EH (cell line): Measurements from ENCODE around the gene FYN.
"Not testable (repeated sequence)": the region's sequence is repeated elsewhere in the genome, so short reads cannot be mapped to it uniquely, and the experiment has no call there.

Experiments used
- DNase-seq: peaks from one replicate; pipeline ENCODE4 v3.0.0-alpha.2; 2015; ENCODE audit warnings: low read depth

The FYN gene

GRCh38 chr6:111660531-111660930, 212.7 kb downstream of the FYN start:
- no peak for DNase-seq

- peak; percentile 58 for DNase-seq
These were observed 214.6 kb downstream of the FYN start for GRCh38 chr6:111658462-111659154.

GRCh38 chr6:111657146-111657545, 216.1 kb downstream of the FYN start:
- peak; percentile 85 for DNase-seq

DNA sequence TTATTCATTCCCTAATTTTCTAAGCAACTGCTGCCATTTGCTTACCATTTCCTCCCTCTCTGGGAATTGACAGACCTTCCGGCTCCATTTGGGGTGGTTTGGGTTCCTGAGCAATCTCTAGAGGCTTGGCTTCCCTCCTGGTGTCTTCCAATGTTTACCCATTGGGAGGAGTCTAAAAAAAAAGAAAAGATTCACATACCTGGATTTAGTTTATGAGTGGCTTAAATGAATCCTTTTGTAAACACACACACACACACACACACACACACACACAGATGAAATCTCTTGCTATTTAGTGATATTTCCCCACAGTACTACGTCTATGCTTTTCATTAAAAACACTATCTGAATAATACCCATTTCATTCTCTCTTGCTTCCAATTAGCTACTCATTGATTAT, 219.3 kb downstream of the FYN start:
- no peak for DNase-seq

- no peak for DNase-seq
These were observed 219.8 kb downstream of the FYN start for GRCh38 chr6:111653434-111653833.

DNA sequence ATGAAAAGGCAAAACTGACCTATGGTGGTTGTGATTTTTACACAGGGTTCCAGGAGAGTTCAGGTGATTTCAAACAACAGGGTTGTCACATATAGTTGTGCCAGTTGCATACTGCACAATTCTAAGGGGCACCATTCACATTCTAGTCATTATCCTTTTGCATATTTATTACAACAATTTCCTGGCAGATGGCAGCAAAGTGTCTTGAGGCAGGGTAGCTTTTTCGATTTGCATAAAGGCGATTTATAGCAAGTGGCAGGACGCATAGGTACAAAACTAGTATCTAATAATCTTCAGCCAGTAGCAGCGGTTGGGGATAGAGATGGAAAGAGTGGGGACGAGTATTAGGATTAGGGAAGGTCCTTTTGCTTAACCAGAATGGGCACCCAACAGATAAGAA, 221.1 kb downstream of the FYN start:
- DNase-seq: no peak

DNA sequence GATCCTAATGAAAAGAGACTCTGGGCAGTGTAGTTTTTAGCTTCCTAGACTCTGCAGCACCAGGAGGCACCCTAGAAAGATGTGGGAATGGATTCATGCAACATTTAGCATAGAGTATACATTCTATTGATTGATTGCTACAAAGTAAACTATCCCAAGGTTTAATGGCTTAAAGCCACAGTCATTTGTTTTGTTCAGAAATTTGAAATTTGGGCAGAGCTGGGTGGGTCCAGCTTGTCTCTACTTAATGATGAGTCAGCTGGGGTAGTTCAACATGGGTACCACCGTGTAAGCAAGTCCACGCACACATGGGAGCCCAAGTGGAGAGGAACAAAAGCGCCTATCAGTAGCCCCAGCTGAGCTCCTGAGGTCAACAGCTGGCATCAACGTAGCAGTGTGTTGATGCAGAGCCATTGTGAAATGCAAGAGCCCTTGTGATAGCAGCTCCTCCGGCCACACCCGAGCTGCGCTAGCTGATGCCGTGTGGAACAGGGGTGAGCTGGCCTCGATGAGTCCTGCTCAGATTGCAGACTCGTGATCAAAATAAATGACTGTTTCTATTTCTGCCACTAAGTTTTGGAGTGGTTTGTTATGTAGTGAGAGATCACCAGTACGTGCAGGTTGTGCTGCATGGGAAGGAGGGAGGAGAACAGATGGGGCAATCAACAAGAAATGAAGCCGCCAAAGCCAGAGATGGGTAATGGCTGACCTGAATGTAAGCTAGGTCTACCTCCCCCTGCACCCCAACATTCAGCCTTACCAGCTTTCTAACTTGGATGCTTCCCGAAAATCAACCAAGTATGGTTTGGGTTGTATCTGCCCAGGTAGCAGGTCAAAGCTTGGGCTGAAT, 221.8 kb downstream of the FYN start:
- DNase-seq: no peak

GRCh38 chr6:111650049-111650448, 223.2 kb downstream of the FYN start:
- no peak for DNase-seq

DNA sequence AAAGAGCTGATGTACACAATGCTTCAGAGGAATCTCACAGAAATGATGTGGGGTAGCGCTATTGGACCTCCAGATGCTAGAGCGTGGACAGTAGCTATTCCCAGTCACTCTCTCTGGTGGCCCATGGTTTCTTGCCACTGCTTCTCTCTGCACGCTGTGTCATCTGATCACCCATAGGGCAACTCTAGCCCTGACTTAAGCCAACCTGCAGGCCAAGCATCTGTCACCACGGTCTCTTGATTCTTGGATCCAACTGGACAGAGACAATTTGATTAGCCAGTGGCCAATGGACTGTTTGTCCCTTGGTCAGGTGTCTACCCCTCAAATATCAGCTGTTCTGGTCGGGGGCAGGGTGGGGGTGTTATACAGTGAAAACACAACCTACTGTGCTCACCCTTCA, 225.2 kb downstream of the FYN start:
- DNase-seq: no peak

DNA sequence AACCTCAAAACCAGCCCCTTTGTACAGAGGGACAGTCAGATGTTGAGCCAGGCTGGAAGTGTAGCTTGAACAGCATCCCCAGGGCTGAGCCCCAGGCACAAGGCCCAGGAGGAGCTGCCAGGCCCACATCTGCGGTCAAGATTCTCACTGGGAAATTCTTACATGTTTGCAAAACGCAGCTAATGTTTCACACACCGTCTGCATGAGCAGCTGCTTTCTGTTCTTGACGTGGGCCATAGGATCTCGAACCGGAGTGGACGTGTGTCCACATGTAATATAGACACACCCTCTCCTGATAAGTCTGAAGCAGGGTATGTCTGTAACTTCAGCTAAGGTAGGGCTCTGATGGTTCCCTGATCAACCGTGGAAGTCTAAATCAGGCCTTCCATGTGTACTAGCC, 226.3 kb downstream of the FYN start:
- DNase-seq: peak; percentile 68

GRCh38 chr6:111646034-111646433, 227.2 kb downstream of the FYN start:
- no peak for DNase-seq

DNA sequence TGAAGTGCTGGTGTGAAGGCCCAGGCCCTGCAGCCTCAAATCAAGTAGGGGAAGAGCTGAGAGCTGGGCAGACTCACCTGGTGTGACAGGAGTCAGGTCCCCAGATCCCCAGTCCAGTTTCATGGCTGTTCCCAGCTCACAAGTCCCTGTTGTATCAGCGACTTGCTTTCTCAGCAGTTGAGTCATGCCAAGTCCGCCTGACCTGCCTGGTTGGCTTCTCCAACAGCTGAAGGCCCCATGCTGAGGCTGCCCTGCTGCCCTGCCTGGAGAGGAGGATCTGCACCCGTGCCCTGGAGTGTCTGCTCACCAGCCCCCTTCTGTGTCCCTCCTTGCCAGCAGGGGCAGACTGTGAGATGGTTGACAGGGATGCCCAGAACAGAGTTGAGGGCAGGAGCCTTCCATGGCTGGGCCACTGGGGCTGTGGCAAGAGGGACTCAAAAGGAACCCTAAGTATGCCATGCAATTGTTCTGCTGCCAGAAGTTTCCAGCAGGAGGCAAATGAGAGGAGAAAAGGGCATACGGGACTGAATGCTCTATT, 228.3 kb downstream of the FYN start:
- DNase-seq: no peak

GRCh38 chr6:111642463-111643158, 230.6 kb downstream of the FYN start:
- peak; percentile 82 for DNase-seq

GRCh38 chr6:111639266-111639665, 234.0 kb downstream of the FYN start:
- no peak for DNase-seq

GRCh38 chr6:111634981-111635380, 238.3 kb downstream of the FYN start:
- DNase-seq: not testable (repeated sequence)

DNA sequence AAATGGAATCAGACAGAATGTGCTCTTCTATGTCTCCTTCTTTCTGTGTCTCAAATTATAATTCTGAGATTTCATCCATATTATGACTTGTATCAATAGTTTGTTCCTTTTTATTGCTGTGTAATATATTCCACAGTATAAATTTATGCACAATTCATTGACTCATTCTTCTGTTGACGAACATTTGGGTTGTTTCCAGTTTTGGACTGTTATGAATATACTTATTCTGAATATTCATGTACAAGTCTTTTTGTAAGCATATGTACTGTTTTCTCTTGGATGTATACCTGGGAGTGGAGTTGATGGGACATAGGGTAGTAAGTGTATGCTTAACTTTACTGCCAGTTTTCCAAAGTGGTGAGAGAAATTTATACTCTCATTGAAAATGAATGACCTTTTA, 239.4 kb downstream of the FYN start:
- DNase-seq: no peak

DNA sequence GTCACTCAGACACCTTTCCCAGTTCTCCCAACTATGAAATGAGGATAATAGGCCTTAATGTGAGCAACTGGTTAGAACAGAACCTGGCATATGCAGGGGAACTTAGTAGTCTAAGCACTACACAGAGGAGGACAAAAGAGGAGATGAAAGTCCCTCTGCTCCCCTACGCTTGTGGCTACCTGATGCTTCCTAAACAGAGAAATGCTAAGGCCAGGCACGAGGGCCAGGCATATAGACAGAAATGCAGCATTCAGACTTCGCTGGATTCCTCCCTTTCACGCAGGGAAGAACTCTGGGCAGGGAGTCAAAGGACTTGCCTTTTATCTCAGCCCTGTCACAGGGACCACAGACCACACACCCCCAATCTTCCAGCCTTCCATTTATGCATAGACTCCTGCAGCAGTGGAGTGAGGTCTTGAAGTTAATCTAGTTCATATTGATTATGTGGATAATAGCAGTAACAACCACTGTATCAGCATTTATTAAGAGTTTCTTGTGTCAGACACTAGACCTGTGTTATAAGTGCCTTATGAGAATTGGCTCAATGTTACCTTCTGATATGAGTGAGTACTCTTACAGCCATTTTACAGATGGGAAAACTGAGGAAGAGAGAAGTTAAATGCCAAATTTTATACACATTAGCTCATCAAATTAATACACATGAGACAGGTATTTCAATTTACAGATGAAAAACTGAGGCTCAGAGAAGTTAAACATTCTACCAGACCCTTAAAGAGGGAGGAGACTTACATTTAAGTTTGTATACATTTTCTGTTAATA, 240.6 kb downstream of the FYN start:
- DNase-seq: no peak

GRCh38 chr6:111631903-111632460, 241.3 kb downstream of the FYN start:
- DNase-seq: peak; percentile 14

DNA sequence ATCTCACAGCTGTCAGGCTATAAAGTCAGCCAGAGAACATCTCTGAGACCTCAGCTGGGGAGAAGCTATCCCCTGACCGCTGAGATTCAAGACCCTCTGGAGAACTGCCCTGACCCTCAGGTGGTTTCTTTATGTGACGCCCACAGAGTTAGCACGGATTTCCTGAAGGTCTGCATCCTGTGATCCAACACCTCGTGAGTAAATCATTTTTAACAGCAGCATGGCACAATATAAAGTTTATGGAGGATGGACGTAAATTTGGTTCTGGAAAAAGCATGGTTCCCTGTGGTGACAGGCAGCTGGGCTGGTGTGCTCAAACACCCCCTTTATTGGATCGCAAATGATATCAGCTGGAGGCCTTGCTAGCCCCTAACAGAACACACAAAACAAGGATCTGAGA, 242.2 kb downstream of the FYN start:
- no peak for DNase-seq

DNA sequence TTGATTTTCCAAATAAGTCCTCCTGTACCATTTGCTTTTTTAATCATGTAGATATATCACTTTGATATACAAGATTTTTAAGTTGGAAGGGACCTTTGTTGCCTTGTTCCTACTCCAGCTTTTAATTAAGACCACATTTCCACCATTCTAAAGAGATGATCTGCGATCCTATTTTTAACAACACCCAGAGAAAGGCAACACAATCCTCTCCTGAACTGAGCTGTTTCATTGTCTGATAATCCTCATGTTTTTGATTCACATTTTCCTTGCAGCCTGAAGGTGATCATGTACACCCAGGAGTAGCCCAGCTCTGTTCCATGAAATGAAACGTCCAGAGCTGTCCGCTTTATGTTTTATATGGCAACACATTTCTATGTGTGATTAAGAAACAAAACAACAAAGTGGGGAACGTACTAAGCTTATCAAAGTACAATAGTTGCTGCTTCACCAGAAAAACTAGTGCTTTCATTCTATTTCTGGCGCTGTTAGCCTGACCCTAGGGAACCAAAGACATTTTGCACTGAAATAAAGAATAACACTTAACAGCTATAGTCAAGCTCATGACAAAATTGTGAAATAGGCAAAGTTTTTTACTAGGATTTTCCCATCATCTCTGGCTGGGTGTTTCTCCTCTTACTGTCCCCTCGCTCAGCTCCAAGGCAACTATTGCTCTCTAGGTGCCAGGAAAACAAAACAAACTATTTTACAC, 245.0 kb downstream of the FYN start:
- peak; percentile 82 for DNase-seq

DNA sequence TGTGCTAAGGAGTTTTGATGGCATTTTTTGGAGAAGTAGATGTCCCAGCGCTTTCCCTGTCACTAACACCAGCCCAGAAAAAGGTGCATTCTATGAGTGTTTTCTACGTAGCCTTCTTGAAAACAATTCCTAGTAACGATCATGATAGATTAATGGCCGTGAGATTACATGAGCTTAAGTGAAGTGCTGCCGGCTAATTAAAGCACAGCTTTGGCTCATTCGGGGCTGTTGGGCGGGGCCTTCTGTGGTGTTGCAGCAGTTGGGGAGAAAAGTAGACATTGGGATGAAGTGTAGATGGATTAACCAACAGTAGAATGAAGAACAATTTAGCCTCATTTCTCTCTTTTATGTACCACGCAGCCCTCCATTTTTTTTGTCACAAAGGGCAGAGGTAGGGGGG, 246.8 kb downstream of the FYN start:
- DNase-seq: no peak
